A673 (cell line): ENCODE measurements around the gene ENTPD2. TPM values are rescaled to one million over a fixed set of nuclear protein-coding genes. Genes with fewer than 3 reads are reported as not detected.
A peak's percentile ranks its signal among the peaks of the same experiment; 100 is the strongest.

Experiments
- BruUV-seq: library from RNA; stranded (reverse); fragments of 400-500 nt; replicated peaks from 2 replicates; lab custom pipeline; 2021; lab: Mats Ljungman, UMichigan
- CTCF ChIA-PET: fragments of 300-600 bp; sonication (Branson Sonifier 250); formaldehyde crosslinking; loops from one replicate; lab custom pipeline; 2022; ENCODE audit warnings: antibody characterized with exemption; lab: Charles Lee
- POLR2A ChIA-PET: fragments of 300-600 bp; sonication (Branson Sonifier 250); formaldehyde crosslinking; loops from one replicate; lab custom pipeline; 2022; ENCODE audit warnings: antibody characterized with exemption; ENCODE audit not compliant: low non-redundant PET; lab: Charles Lee
- DNase-seq: peaks from one replicate; pipeline ENCODE4 v3.0.0-alpha.2; 2015; ENCODE audit warnings: low spot score
- H3K27ac ChIP-seq: fragments of 200-600 bp; sonication (generic); 2 replicates; pipeline ENCODE4 v1.5.1; 2016; ENCODE audit warnings: mixed run types, low read depth, mild to moderate bottlenecking, mixed read lengths, antibody characterized with exemption, low read length; ENCODE audit not compliant: poor library complexity, severe bottlenecking
- H3K27me3 ChIP-seq: fragments of 200-600 bp; sonication (generic); replicated peaks from 2 replicates; pipeline ENCODE4 v1.6.1; 2017; ENCODE audit warnings: mixed run types, low read depth, mild to moderate bottlenecking, mixed read lengths, antibody characterized with exemption, low read length; ENCODE audit not compliant: insufficient read depth, poor library complexity
- H3K36me3 ChIP-seq: fragments of 200-600 bp; sonication (generic); 2 replicates; pipeline ENCODE4 v1.6.1; 2016; ENCODE audit warnings: mixed run types, mild to moderate bottlenecking, mixed read lengths, antibody characterized with exemption, low read length; ENCODE audit not compliant: insufficient read depth, poor library complexity, severe bottlenecking
- H3K4me1 ChIP-seq: fragments of 200-600 bp; sonication (generic); 2 replicates; pipeline ENCODE4 v1.6.1; 2017; ENCODE audit warnings: mixed run types, mild to moderate bottlenecking, mixed read lengths, antibody characterized with exemption, low read length; ENCODE audit not compliant: insufficient read depth, poor library complexity, severe bottlenecking
- H3K4me3 ChIP-seq: fragments of 200-600 bp; sonication (generic); 2 replicates; pipeline ENCODE4 v1.5.1; 2016; ENCODE audit warnings: low read depth, mixed run types, mild to moderate bottlenecking, mixed read lengths, low read length; ENCODE audit not compliant: poor library complexity, severe bottlenecking
- H3K9me3 ChIP-seq: fragments of 200-600 bp; sonication (generic); 2 replicates; pipeline ENCODE4 v1.6.1; 2016; ENCODE audit warnings: mixed run types, low read depth, mild to moderate bottlenecking, mixed read lengths, antibody characterized with exemption, low read length; ENCODE audit not compliant: poor library complexity, severe bottlenecking
- EZH2 ChIP-seq: fragments of 200-600 bp; sonication (generic); IDR thresholded peaks from 2 replicates; pipeline ENCODE4 v1.6.1; 2017; ENCODE audit warnings: borderline replicate concordance, low read depth, mild to moderate bottlenecking, mixed read lengths, antibody characterized with exemption, low read length; ENCODE audit not compliant: poor library complexity, severe bottlenecking
- intact Hi-C: fragments of 100-400 bp; cut with micrococcal nuclease; formaldehyde crosslinking; loops from one replicate; pipeline ENCODE4 v1.10.0; 2022; ENCODE audit not compliant: unreplicated experiment
- total RNA-seq: library from RNA; stranded (reverse); gene quantifications from 2 replicates; pipeline ENCODE4 v1.2.3, GENCODE V29; 2021
- TF ChIP-seq, protein P1 (sequence below): fragments of 300-800, 200-600 bp; sonication (generic); conservative IDR thresholded peaks from 2 replicates; pipeline ENCODE4 v1.5.1; 2017; ENCODE audit warnings: low read depth, mild to moderate bottlenecking, antibody characterized with exemption, low read length, moderate library complexity, mixed read lengths

Gene ENTPD2
- total RNA-seq, 1 experiment from 2014 or later = not detected

DNA sequence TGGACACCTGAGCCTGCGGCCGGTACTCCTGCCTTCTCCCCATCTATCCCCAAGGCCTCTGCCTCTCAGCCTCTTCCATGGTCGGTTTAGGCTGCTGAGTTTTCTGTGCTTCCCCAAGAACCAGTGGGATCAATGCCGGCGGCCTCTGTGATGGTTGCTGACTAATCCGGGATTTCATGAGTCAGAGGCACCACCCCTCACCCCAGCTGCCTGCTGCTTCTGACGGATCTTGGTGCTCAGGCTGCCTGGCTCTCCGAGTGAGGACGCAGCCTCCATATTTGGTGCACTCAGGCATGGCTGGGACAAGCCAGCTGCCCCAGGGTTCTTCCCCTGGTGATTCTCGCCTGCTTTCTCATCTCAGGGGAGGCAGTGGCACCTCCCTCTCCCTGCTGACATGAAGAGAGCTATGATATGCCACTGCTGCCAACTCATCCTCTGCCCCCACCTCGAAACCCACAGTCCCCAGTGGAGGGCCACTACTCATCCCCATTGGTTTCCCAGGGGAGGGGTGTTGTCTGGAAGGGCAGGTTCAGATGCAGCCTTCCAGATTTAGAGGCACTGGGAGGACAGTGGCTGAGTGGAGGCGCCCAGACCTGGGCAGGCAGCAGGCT lies 29.6 kb upstream of the ENTPD2 start:
- Histone ChIP-seq H3K9me3 (no peaks in the 10 kb centered on the region), H3K36me3 (peaks cover 5% of the 10 kb centered on the region), H3K4me3 (no peak overlapping the region), H3K27me3 (no peaks in the 10 kb centered on the region), H3K27ac (peak overlapping the region; percentile 67), H3K4me1 (peaks cover 25% of the 10 kb centered on the region)
- CTCF ChIA-PET = no interaction called here
- TF ChIP-seq, protein P1, sequence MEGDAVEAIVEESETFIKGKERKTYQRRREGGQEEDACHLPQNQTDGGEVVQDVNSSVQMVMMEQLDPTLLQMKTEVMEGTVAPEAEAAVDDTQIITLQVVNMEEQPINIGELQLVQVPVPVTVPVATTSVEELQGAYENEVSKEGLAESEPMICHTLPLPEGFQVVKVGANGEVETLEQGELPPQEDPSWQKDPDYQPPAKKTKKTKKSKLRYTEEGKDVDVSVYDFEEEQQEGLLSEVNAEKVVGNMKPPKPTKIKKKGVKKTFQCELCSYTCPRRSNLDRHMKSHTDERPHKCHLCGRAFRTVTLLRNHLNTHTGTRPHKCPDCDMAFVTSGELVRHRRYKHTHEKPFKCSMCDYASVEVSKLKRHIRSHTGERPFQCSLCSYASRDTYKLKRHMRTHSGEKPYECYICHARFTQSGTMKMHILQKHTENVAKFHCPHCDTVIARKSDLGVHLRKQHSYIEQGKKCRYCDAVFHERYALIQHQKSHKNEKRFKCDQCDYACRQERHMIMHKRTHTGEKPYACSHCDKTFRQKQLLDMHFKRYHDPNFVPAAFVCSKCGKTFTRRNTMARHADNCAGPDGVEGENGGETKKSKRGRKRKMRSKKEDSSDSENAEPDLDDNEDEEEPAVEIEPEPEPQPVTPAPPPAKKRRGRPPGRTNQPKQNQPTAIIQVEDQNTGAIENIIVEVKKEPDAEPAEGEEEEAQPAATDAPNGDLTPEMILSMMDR = no peak
- TF ChIP-seq EZH2 = no peak
- peak; percentile 87 for DNase-seq
- BruUV-seq = no TSS peak
- POLR2A ChIA-PET = no interaction called here
- intact Hi-C loops = no loop called here

GRCh38 chr9:137082925-137083290 lies 29.0 kb upstream of the ENTPD2 start:
- DNase-seq = no peak
- Histone ChIP-seq H3K27ac (peak overlapping the region; percentile 67), H3K36me3 (peaks cover 5% of the 10 kb centered on the region), H3K27me3 (no peaks in the 10 kb centered on the region), H3K4me3 (no peak overlapping the region), H3K9me3 (no peaks in the 10 kb centered on the region), H3K4me1 (peaks cover 23% of the 10 kb centered on the region)
- no TSS peak for BruUV-seq
- TF ChIP-seq, protein P1 = no peak
- TF ChIP-seq EZH2 = no peak
- intact Hi-C loops = no loop called here
- ChIA-PET CTCF (no interaction called here), POLR2A (no interaction called here)

GRCh38 chr9:137082222-137082924 lies 28.5 kb upstream of the ENTPD2 start:
- intact Hi-C loops = no loop called here

More at GRCh38 chr9:137082222-137082924, 28.5 kb upstream of the ENTPD2 start:
- TF ChIP-seq, protein P1 = no peak
- no peak for TF ChIP-seq EZH2
- peaks cover 5% of the 10 kb centered on the region for H3K36me3 ChIP-seq
- ChIA-PET POLR2A (no interaction called here), CTCF (no interaction called here)
- no peaks in the 10 kb centered on the region for H3K9me3 ChIP-seq
- no peak overlapping the region for H3K4me3 ChIP-seq
- no TSS peak for BruUV-seq
- peak overlapping the region; percentile 67 for H3K27ac ChIP-seq
- H3K4me1 ChIP-seq = peaks cover 19% of the 10 kb centered on the region
- no peak for DNase-seq
- no peaks in the 10 kb centered on the region for H3K27me3 ChIP-seq
